ENCODE data around the gene RPS6KA1. TPM values are rescaled to one million over a fixed set of nuclear protein-coding genes. Genes with fewer than 3 reads are reported as not detected.

Gene RPS6KA1
- total and polyA plus RNA-seq, 2 of the 4 experiments (the other 2 are of a cell fraction) = 3.6 to 6.3 TPM

DNA sequence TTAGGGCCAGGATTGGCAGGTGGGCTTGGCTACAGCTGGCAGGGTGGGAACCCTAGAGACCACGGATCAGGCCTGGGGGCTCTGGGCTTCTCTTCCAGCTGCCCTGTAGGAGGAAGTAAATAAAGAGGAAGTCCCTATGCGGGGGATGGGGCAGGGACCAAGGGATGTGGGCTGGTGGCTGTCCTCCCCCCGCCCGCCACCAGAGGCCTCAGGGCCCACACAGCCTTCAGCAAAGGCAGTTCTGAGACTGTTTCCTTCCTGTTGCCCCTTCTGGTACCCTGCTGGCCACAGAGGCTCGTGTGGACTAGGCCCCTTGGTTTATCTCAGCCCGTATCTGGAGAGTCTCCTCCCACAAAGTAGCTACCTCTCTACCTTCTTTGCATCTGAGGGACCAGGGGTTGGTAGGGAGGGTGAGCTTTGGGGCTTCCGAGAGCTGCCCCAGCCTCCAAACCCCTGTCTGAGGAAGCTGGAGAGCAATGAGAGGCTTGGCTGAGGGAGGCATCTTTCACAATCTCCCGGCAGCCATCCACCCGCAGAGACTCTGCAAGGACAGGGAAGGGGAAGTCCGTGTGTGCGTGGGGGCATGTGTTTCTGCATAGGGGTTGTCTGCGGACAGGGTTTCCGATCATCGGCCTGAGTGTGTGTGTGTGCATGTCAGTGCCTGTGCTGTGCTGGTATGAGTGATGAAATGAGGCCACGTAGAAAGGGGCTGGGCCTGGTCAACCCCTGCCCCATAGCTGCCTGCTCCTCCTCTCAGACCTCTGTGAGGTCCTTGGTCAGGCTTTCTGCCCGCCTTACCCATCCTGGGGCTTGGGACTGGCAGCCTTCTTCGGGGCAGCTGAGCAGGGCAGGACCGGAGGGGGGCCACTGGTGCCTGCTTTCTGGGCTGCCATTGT, 12.5 kb downstream of the RPS6KA1 start:
- H3K9me3 ChIP-seq (ENCODE audit: control insufficient read depth, insufficient read depth, low read length) = no peaks in the 10 kb centered on the region
- peak; percentile 60 for ATAC-seq (ENCODE audit: low read depth)
- DNase-seq = peak; percentile 78
- 0 out of 2 replicates have a peak overlapping the region, but pooled peaks have one; percentile 7 for H3K27ac ChIP-seq (ENCODE audit: insufficient read depth, low read length)
- peak overlapping the region; percentile 44; the same call in 1 of the 2 replicates for H3K18ac ChIP-seq (ENCODE audit: low read depth, low read length)
- ChIA-PET CTCF (no interaction called here), POLR2A (ENCODE audit: unreplicated experiment) (no interaction called here)
- no peaks in the 10 kb centered on the region for H3K79me1 ChIP-seq (ENCODE audit: low read depth in 1 of 2, low read length in 2 of 2)
- H4K8ac ChIP-seq (ENCODE audit: low read depth in 2 of 2, low read length in 2 of 2) = peak overlapping the region; percentile 60 to 73; a peak in 3 of 4 replicates
- H2BK15ac ChIP-seq (ENCODE audit: low read depth, low read length) = no peak overlapping the region
- H3K14ac ChIP-seq (replicated peaks; ENCODE audit: low read depth, low read length) = peak overlapping the region; percentile 65
- H3K4me2 ChIP-seq (ENCODE audit: low read depth, low read length) = no peak overlapping the region
- no peak overlapping the region; the same call in 1 of the 2 replicates for H3K9ac ChIP-seq (ENCODE audit: low read depth, low read length)
- in situ Hi-C loops (cut with MboI; ENCODE audit: low sequenced_read_pairs) (no loop called here), intact Hi-C loops (cut with micrococcal nuclease) (no loop called here), dilution Hi-C loops (cut with HindIII; ENCODE audit: low sequenced_read_pairs, unreplicated experiment) (no loop called here)
- peak overlapping the region; percentile 75 for H3K4ac ChIP-seq (ENCODE audit: low read depth, low read length)
- peak overlapping the region; percentile 36; the same call in 1 of the 2 replicates for H3K23ac ChIP-seq (ENCODE audit: low read depth, low read length)
- peak overlapping the region; percentile 24; the same call in 1 of the 2 replicates for H4K91ac ChIP-seq (ENCODE audit: insufficient read depth, low read depth, low read length)
- H4K20me1 ChIP-seq (ENCODE audit: insufficient read depth, low read length) = no peaks in the 10 kb centered on the region
- H2AK5ac ChIP-seq (ENCODE audit: low read depth, low read length) = peak overlapping the region; percentile 45; the same call in 1 of the 2 replicates
- peaks cover 15% of the 10 kb centered on the region for H3K4me1 ChIP-seq (ENCODE audit: control insufficient read depth, insufficient read depth, low read length)
- peak overlapping the region; percentile 4 for H2BK5ac ChIP-seq (ENCODE audit: low read depth, low read length, poor library complexity, severe bottlenecking)
- peaks cover 4% of the 10 kb centered on the region; the same call in 1 of the 2 replicates for H3K9me1 ChIP-seq (ENCODE audit: insufficient read depth, low read length)
- TF ChIP-seq, protein P1, sequence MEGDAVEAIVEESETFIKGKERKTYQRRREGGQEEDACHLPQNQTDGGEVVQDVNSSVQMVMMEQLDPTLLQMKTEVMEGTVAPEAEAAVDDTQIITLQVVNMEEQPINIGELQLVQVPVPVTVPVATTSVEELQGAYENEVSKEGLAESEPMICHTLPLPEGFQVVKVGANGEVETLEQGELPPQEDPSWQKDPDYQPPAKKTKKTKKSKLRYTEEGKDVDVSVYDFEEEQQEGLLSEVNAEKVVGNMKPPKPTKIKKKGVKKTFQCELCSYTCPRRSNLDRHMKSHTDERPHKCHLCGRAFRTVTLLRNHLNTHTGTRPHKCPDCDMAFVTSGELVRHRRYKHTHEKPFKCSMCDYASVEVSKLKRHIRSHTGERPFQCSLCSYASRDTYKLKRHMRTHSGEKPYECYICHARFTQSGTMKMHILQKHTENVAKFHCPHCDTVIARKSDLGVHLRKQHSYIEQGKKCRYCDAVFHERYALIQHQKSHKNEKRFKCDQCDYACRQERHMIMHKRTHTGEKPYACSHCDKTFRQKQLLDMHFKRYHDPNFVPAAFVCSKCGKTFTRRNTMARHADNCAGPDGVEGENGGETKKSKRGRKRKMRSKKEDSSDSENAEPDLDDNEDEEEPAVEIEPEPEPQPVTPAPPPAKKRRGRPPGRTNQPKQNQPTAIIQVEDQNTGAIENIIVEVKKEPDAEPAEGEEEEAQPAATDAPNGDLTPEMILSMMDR (conservative IDR thresholded peaks at IDR 0.05; ENCODE audit: low read depth, low read length) = peak; percentile 27
- TF ChIP-seq CEBPB (IDR thresholded peaks at IDR 0.05; ENCODE audit: low read depth, low read length) (peak; percentile 77), SMC3 (IDR thresholded peaks at IDR 0.05; ENCODE audit: low read depth, low read length) (no peak)
- H2AFZ ChIP-seq (replicated peaks; ENCODE audit: low read length, poor library complexity) = peak overlapping the region; percentile 89
- H3K36me3 ChIP-seq (ENCODE audit: control insufficient read depth, insufficient read depth, low read length) = no peaks in the 10 kb centered on the region
- no peak overlapping the region for H3K56ac ChIP-seq (ENCODE audit: extremely low read depth, insufficient read depth, low read length)
- no peak overlapping the region for H3K4me3 ChIP-seq (ENCODE audit: insufficient read depth, low read depth, low read length)
- H2BK20ac ChIP-seq (ENCODE audit: low read depth, low read length) = peak overlapping the region; percentile 41; the same call in 1 of the 2 replicates
- H2BK120ac ChIP-seq (ENCODE audit: low read depth, low read length) = peak overlapping the region; percentile 46; the same call in 1 of the 2 replicates
- 48% methylated on average over 3 of the region's 18 CpGs; no CpG with 5 or more reads in 1 of the 2 experiments for WGBS, 2 experiments (ENCODE audit: extremely low coverage in 2 of 2, insufficient read length in 1 of 2)
- peak overlapping the region; percentile 79 for H4K5ac ChIP-seq (ENCODE audit: low read depth, low read length)
- no peaks in the 10 kb centered on the region for H3K27me3 ChIP-seq (ENCODE audit: control insufficient read depth, insufficient read depth, low read length)
- BruUV-seq (replicated peaks) = no TSS peak
- H2AK9ac ChIP-seq (replicated peaks; ENCODE audit: low read depth, low read length, poor library complexity) = peak overlapping the region; percentile 33
